Lower leg skin (tissue), 3 donors: ENCODE data around the gene COPZ2.

Source experiments
- POLR2A ChIP-seq, 2 donors: fragments of 450-650 bp; IDR thresholded peaks; one replicate each; pipeline ENCODE4 v1.6.1; 2016 to 2017; ENCODE audit warnings: antibody characterized with exemption in 2 of 2, mild to moderate bottlenecking in 1 of 2, moderate library complexity in 1 of 2
- TF ChIP-seq, protein P1 (sequence below), 3 donors: fragments of 450-650 bp; IDR thresholded peaks; one replicate each; pipeline ENCODE4 v1.5.1; 2016; ENCODE audit warnings: antibody characterized with exemption in 3 of 3, mild to moderate bottlenecking in 3 of 3, moderate library complexity in 2 of 3

DNA sequence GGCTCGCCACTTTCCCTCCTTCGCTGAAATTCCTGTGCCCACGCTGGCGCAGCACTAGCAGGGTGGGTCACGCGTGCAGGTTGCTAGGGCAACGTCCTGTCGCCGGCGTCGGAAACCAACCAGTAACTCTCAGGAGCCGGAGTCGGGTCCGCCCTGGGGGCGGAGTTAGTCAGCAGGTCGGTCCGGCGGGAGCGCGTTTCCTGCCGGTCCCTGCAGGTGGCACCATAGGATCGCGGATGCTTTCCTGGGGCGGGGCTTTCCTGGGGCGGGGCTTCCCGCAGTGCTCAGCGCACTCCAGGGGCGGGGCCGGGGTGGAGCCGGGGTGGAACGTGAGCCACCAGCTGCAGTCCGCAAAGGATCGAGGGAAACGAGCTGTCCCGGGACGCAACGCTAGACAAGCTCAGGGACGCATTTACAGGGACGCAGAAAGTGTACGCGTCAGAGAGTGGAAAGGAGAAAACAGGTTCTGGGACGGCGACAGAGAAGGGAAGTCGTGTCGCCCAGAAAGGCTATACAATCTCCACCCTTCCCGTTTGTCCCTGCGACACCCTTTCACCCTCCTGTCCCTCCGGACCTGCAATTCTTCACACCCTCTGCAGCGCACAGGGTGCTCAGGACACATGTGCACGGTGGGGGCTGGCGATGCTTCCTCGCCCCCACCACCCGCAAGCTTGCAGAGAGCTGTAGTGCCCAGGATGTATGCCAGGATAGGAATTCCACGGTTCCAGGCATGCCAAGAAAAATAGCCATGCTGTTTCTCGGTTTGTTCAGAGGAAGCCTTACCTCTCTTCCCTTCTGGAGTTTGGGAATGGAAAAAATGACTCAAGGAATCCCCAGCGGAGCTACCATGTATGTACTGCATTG, 12.3 kb downstream of the COPZ2 start:
- TF ChIP-seq, protein P1, sequence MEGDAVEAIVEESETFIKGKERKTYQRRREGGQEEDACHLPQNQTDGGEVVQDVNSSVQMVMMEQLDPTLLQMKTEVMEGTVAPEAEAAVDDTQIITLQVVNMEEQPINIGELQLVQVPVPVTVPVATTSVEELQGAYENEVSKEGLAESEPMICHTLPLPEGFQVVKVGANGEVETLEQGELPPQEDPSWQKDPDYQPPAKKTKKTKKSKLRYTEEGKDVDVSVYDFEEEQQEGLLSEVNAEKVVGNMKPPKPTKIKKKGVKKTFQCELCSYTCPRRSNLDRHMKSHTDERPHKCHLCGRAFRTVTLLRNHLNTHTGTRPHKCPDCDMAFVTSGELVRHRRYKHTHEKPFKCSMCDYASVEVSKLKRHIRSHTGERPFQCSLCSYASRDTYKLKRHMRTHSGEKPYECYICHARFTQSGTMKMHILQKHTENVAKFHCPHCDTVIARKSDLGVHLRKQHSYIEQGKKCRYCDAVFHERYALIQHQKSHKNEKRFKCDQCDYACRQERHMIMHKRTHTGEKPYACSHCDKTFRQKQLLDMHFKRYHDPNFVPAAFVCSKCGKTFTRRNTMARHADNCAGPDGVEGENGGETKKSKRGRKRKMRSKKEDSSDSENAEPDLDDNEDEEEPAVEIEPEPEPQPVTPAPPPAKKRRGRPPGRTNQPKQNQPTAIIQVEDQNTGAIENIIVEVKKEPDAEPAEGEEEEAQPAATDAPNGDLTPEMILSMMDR (IDR thresholded peaks at IDR 0.05): peak in 1 of 3 donors; percentile 77
- TF ChIP-seq POLR2A (IDR thresholded peaks at IDR 0.05): no peak
